Neural cell (in vitro differentiated cells): ENCODE measurements around the gene ZNF546.

Experiments
- CTCF ChIP-seq: fragments of 450-650 bp; IDR thresholded peaks from 2 replicates; pipeline ENCODE4 v1.5.1; 2014; ENCODE audit warnings: antibody characterized with exemption, mild to moderate bottlenecking, moderate library complexity; ENCODE audit not compliant: poor library complexity, severe bottlenecking
- REST ChIP-seq: IDR thresholded peaks from 2 replicates; pipeline ENCODE4 v1.6.1; 2012; ENCODE audit warnings: borderline replicate concordance

- TF ChIP-seq CTCF: no peak
- TF ChIP-seq REST: no peak
Observed at GRCh38 chr19:39987596-39987995, 9.3 kb upstream of the ZNF546 start.
